ENCODE data around the gene IL1RAP. TPM values are rescaled to one million over a fixed set of nuclear protein-coding genes. Genes with fewer than 3 reads are reported as not detected.

IL1RAP gene
- total and polyA plus RNA-seq, 2 experiments from 2014 or later = 3.6 to 5.0 TPM

- no peak for TF ChIP-seq ZNF462 (CRISPR knock-in tag; IDR thresholded peaks at IDR 0.05)
- TF ChIP-seq NANOG (IDR thresholded peaks at IDR 0.05; ENCODE audit: borderline replicate concordance) = no peak
- TF ChIP-seq POLR2AphosphoS5 (IDR thresholded peaks at IDR 0.05; ENCODE audit: low read depth) = no peak
- TF ChIP-seq EZH2 (IDR thresholded peaks at IDR 0.05; ENCODE audit: low read depth, unreplicated experiment) = no peak
- TF ChIP-seq STAT1 (IDR thresholded peaks at IDR 0.05; ENCODE audit: unreplicated experiment) = no peak
- no peak for TF ChIP-seq CREB1 (CRISPR knock-in tag; IDR thresholded peaks at IDR 0.05; ENCODE audit: low read depth)
- TF ChIP-seq ZNF331 (CRISPR knock-in tag; IDR thresholded peaks at IDR 0.05; ENCODE audit: low read depth) = no peak
- TF ChIP-seq EZH2phosphoT487 (IDR thresholded peaks at IDR 0.05; ENCODE audit: unreplicated experiment) = no peak
- no peak for TF ChIP-seq ZNF114 (CRISPR knock-in tag; IDR thresholded peaks at IDR 0.05)
Observed at GRCh38 chr3:190545191-190545590, 31.3 kb downstream of the IL1RAP start (continued).

- H3K4me2 ChIP-seq = no peak overlapping the region; the same call in 1 of the 2 replicates
- H3F3A ChIP-seq (replicated peaks; ENCODE audit: low read depth) = no peaks in the 10 kb centered on the region
- H3K27ac ChIP-seq (ENCODE audit: low read depth) = no peak overlapping the region
- Mint-ChIP-seq H3K4me1 (peaks cover 21% of the 10 kb centered on the region), H3K27me3 (ENCODE audit: insufficient read depth, low read depth, poor library complexity) (peaks cover 17% of the 10 kb centered on the region), H3K27ac (no peak overlapping the region), H3K4me3 (no peak overlapping the region), H3K9me3 (peaks cover 9% of the 10 kb centered on the region), H3K36me3 (ENCODE audit: low read depth) (peaks cover 21% of the 10 kb centered on the region)
- no peak for DNase-seq (ENCODE audit: low spot score)
- H3K36me3 ChIP-seq (ENCODE audit: insufficient read depth) = peaks cover 7% of the 10 kb centered on the region; the same call in 1 of the 2 replicates
- ATAC-seq = no peak
- H3K9me2 ChIP-seq (ENCODE audit: insufficient read depth) = no peaks in the 10 kb centered on the region
- no peak overlapping the region for H2AFZ ChIP-seq
- no peaks in the 10 kb centered on the region for H3K79me2 ChIP-seq (replicated peaks; ENCODE audit: insufficient read depth)
- H3K27me3 ChIP-seq (ENCODE audit: insufficient read depth) = peaks cover 37% of the 10 kb centered on the region
- H4K20me1 ChIP-seq (replicated peaks; ENCODE audit: insufficient read depth) = no peaks in the 10 kb centered on the region; the same call in 1 of the 2 replicates
- H3K4me1 ChIP-seq (ENCODE audit: insufficient read depth) = peaks cover 15% of the 10 kb centered on the region
- no peak overlapping the region for H3K4me3 ChIP-seq
- no peak for TF ChIP-seq STAT1 (IDR thresholded peaks at IDR 0.05; ENCODE audit: unreplicated experiment)
- TF ChIP-seq, protein P1, sequence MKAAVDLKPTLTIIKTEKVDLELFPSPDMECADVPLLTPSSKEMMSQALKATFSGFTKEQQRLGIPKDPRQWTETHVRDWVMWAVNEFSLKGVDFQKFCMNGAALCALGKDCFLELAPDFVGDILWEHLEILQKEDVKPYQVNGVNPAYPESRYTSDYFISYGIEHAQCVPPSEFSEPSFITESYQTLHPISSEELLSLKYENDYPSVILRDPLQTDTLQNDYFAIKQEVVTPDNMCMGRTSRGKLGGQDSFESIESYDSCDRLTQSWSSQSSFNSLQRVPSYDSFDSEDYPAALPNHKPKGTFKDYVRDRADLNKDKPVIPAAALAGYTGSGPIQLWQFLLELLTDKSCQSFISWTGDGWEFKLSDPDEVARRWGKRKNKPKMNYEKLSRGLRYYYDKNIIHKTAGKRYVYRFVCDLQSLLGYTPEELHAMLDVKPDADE (IDR thresholded peaks at IDR 0.05) = no peak
- no peak for TF ChIP-seq ZNF114 (CRISPR knock-in tag; IDR thresholded peaks at IDR 0.05)
- no peak for TF ChIP-seq CREB1 (CRISPR knock-in tag; IDR thresholded peaks at IDR 0.05; ENCODE audit: low read depth)
- TF ChIP-seq EZH2 (IDR thresholded peaks at IDR 0.05; ENCODE audit: low read depth, unreplicated experiment) = no peak
- TF ChIP-seq, protein P2, sequence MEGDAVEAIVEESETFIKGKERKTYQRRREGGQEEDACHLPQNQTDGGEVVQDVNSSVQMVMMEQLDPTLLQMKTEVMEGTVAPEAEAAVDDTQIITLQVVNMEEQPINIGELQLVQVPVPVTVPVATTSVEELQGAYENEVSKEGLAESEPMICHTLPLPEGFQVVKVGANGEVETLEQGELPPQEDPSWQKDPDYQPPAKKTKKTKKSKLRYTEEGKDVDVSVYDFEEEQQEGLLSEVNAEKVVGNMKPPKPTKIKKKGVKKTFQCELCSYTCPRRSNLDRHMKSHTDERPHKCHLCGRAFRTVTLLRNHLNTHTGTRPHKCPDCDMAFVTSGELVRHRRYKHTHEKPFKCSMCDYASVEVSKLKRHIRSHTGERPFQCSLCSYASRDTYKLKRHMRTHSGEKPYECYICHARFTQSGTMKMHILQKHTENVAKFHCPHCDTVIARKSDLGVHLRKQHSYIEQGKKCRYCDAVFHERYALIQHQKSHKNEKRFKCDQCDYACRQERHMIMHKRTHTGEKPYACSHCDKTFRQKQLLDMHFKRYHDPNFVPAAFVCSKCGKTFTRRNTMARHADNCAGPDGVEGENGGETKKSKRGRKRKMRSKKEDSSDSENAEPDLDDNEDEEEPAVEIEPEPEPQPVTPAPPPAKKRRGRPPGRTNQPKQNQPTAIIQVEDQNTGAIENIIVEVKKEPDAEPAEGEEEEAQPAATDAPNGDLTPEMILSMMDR (conservative IDR thresholded peaks at IDR 0.05; ENCODE audit: low read depth in 2 of 2) = no peak
- TF ChIP-seq POLR2AphosphoS5 (IDR thresholded peaks at IDR 0.05; ENCODE audit: low read depth) = no peak
Observed at GRCh38 chr3:190546881-190547510, 33.1 kb downstream of the IL1RAP start.
